ENCODE measurements around the gene VEZT. TPM values are rescaled to one million over a fixed set of nuclear protein-coding genes. Genes with fewer than 3 reads are reported as not detected.

The VEZT gene
- total RNA-seq, 2 donors from 2014 or later: 146 to 201 TPM

DNA sequence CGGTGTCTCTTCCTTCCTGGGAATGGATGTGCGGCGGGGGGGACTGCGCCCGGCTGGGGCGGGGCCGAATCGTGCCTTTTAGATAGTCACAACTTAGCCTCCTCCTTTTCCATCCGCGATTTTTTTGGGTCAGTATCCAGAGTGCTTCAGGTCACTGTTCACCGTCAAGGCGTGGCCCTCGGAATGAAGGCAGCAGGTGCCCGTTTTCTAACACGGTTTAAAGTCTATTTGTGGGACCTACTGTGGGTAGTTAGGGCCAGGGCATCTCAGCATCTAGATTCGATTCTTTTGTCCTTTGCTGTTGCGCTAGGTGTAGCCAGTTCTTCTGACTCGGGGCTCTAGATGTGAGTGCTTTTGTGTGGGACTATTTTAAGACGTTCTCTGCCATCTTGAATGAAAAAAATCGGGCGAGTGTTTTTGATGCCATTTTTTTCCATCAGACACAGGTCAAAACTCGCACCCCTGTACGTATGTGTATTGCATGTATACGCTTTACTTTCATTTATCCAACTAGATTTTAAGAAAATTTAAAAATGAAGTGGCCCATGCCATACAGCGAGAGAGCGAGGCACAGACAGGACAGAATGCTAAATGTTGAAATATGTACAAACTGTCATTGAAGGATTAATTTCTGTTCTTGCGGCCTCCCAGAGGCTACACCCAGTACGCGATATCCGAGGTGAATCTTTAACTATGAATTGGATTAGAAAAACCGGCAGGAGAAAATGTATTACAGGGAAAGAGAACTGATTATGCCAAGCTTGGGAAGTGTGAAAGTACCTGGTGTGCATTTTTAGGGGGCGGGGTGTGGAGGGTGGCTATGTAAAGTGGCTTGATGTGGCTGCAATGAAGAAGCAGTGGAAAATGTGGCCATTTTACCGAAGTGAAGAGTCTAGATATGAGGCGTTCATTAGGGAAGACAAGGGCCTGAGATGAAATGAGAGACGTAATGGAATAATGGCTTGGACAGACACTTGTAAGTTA is 835 bp downstream of the VEZT start:
- Mint-ChIP-seq H3K27me3 (ENCODE audit: insufficient read depth) (no peaks in the 10 kb centered on the region), H3K4me1 (peaks cover 28% of the 10 kb centered on the region), H3K9me3 (peaks cover 2% of the 10 kb centered on the region), H3K27ac (peak overlapping the region; percentile 97), H3K4me3 (peak overlapping the region; percentile 90), H3K36me3 (ENCODE audit: low read depth) (peaks cover 14% of the 10 kb centered on the region)
- H3K4me3 ChIP-seq (ENCODE audit: low read length): peak overlapping the region; percentile 95
- no peaks in the 10 kb centered on the region for H3K27me3 ChIP-seq (ENCODE audit: control insufficient read depth, insufficient read depth, low read length, poor library complexity, severe bottlenecking)
- H3K4me1 ChIP-seq (ENCODE audit: control insufficient read depth, insufficient read depth, low read length): peaks cover 6% of the 10 kb centered on the region
- peaks cover 13% of the 10 kb centered on the region for H3K36me3 ChIP-seq (ENCODE audit: control insufficient read depth, insufficient read depth, low read length)
- 1 to 2% methylated on average over 18 to 34 of the region's 35 CpGs for WGBS, 2 experiments (ENCODE audit: insufficient coverage in 1 of 2, insufficient read length in 1 of 2)
- DNase-seq: no peak
- H3K27ac ChIP-seq (ENCODE audit: low read depth, low read length): peak overlapping the region; percentile 99
- H3K9ac ChIP-seq (ENCODE audit: extremely low read depth, low read length, poor library complexity, severe bottlenecking): peak overlapping the region; percentile 89
- TF ChIP-seq, protein P1, sequence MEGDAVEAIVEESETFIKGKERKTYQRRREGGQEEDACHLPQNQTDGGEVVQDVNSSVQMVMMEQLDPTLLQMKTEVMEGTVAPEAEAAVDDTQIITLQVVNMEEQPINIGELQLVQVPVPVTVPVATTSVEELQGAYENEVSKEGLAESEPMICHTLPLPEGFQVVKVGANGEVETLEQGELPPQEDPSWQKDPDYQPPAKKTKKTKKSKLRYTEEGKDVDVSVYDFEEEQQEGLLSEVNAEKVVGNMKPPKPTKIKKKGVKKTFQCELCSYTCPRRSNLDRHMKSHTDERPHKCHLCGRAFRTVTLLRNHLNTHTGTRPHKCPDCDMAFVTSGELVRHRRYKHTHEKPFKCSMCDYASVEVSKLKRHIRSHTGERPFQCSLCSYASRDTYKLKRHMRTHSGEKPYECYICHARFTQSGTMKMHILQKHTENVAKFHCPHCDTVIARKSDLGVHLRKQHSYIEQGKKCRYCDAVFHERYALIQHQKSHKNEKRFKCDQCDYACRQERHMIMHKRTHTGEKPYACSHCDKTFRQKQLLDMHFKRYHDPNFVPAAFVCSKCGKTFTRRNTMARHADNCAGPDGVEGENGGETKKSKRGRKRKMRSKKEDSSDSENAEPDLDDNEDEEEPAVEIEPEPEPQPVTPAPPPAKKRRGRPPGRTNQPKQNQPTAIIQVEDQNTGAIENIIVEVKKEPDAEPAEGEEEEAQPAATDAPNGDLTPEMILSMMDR (conservative IDR thresholded peaks at IDR 0.05): no peak
- H3K9me3 ChIP-seq (ENCODE audit: control insufficient read depth, low read length): no peaks in the 10 kb centered on the region

DNA sequence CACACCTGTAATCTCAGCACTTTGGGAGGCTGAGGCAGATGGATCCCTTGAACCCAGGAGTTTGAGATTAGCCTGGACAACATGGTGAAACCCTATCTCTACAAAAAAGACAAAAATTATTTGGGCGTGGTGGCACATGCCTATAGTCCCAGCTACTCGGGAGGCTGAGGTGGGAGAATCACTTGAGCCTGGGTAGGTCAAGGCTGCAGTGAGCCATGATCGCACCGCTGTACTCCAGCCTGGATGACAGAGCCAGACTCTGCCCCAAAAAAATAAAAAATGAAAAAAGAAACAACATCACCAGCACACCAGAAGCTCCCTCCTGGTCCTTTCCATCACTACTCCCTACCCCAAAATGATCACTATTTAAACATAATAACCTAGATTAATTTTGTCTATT is 2.6 kb downstream of the VEZT start:
- Histone ChIP-seq H3K36me3 (ENCODE audit: control insufficient read depth, insufficient read depth, low read length) (peaks cover 28% of the 10 kb centered on the region), H3K4me1 (ENCODE audit: control insufficient read depth, insufficient read depth, low read length) (no peaks in the 10 kb centered on the region), H3K9me3 (ENCODE audit: control insufficient read depth, low read length) (no peaks in the 10 kb centered on the region), H3K27me3 (ENCODE audit: control insufficient read depth, insufficient read depth, low read length, poor library complexity, severe bottlenecking) (no peaks in the 10 kb centered on the region), H3K4me3 (ENCODE audit: low read length) (peak overlapping the region; percentile 95), H3K27ac (ENCODE audit: low read depth, low read length) (no peak overlapping the region), H3K9ac (ENCODE audit: extremely low read depth, low read length, poor library complexity, severe bottlenecking) (no peak overlapping the region)
- Mint-ChIP-seq H3K27ac (no peak overlapping the region), H3K36me3 (ENCODE audit: low read depth) (peaks cover 29% of the 10 kb centered on the region), H3K4me1 (peaks cover 23% of the 10 kb centered on the region), H3K9me3 (peaks cover 2% of the 10 kb centered on the region), H3K4me3 (peak overlapping the region; percentile 90), H3K27me3 (ENCODE audit: insufficient read depth) (no peaks in the 10 kb centered on the region)
- TF ChIP-seq, protein P1 (conservative IDR thresholded peaks at IDR 0.05): no peak
- 88 to 99% methylated on average over 2 to 4 of the region's 4 CpGs for WGBS, 2 experiments (ENCODE audit: insufficient coverage in 1 of 2, insufficient read length in 1 of 2)
- no peak for DNase-seq

DNA sequence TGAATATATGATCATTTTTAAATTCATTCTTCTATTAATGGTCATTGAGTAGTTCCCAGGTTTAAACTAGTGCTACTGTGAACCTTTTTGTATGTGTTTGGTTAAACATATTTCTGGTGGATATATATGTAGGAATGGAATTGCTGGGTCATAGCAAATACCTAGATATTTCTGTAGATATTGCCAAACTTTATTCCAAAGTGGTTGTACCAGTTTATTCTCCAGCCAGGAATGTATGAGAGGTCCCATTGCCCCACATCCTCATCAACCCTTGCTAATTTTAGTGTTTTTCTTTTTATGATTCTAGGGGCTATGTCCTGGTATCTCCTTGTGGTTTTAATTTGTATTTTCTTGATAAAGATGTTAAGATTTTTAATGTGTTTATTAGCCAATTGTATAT is 3.1 kb downstream of the VEZT start:
- peaks cover 23% of the 10 kb centered on the region for H3K4me1 Mint-ChIP-seq
- Histone ChIP-seq H3K9ac (ENCODE audit: extremely low read depth, low read length, poor library complexity, severe bottlenecking) (no peak overlapping the region), H3K36me3 (ENCODE audit: control insufficient read depth, insufficient read depth, low read length) (peaks cover 33% of the 10 kb centered on the region), H3K4me1 (ENCODE audit: control insufficient read depth, insufficient read depth, low read length) (no peaks in the 10 kb centered on the region), H3K27ac (ENCODE audit: low read depth, low read length) (no peak overlapping the region), H3K9me3 (ENCODE audit: control insufficient read depth, low read length) (no peaks in the 10 kb centered on the region), H3K4me3 (ENCODE audit: low read length) (peak overlapping the region; percentile 95), H3K27me3 (ENCODE audit: control insufficient read depth, insufficient read depth, low read length, poor library complexity, severe bottlenecking) (no peaks in the 10 kb centered on the region)
- peak overlapping the region; percentile 90 for H3K4me3 Mint-ChIP-seq
- no peaks in the 10 kb centered on the region for H3K27me3 Mint-ChIP-seq (ENCODE audit: insufficient read depth)
- peaks cover 2% of the 10 kb centered on the region for H3K9me3 Mint-ChIP-seq
- DNase-seq: no peak
- H3K36me3 Mint-ChIP-seq (ENCODE audit: low read depth): peaks cover 32% of the 10 kb centered on the region
- H3K27ac Mint-ChIP-seq: no peak overlapping the region
- TF ChIP-seq, protein P1 (conservative IDR thresholded peaks at IDR 0.05): no peak

Measured in endodermal cell (in vitro differentiated cells).